Stimulated activated CD4-positive, alpha-beta T cell treated with anti-CD3 and anti-CD28 coated beads, TNF-alpha, amount 100 ng/mL, for 1 hour (primary cell): ENCODE results near the gene ACP2.

Source experiments
- DNase-seq, 3 donors: peaks; one replicate each; pipeline ENCODE4 v3.0.0-alpha.2; 2020; ENCODE audit warnings: low read depth in 3 of 3, low spot score in 1 of 3

The ACP2 gene

GRCh38 chr11:47244448-47245350, 3.9 kb downstream of the ACP2 start:
- DNase-seq = no peak

- no peak for DNase-seq
These were observed 5.2 kb downstream of the ACP2 start for GRCh38 chr11:47243454-47243853.

GRCh38 chr11:47242596-47243192, 5.9 kb downstream of the ACP2 start:
- no peak for DNase-seq

GRCh38 chr11:47241841-47242301, 6.7 kb downstream of the ACP2 start:
- no peak for DNase-seq

- no peak for DNase-seq
These were observed 8.8 kb downstream of the ACP2 start for GRCh38 chr11:47239852-47240251.

GRCh38 chr11:47236482-47236881, 12.1 kb downstream of the ACP2 start:
- no peak for DNase-seq

- DNase-seq = no peak
These were observed 13.5 kb downstream of the ACP2 start for GRCh38 chr11:47235163-47235562.

GRCh38 chr11:47234669-47235100, 13.9 kb downstream of the ACP2 start:
- DNase-seq = peak in 2 of 3 donors; percentile 22 to 60

- no peak for DNase-seq
These were observed 14.5 kb downstream of the ACP2 start for GRCh38 chr11:47233989-47234668.

GRCh38 chr11:47233051-47233450, 15.6 kb downstream of the ACP2 start:
- no peak for DNase-seq

GRCh38 chr11:47229161-47229560, 19.5 kb downstream of the ACP2 start:
- DNase-seq = no peak

GRCh38 chr11:47225552-47226400, 22.8 kb downstream of the ACP2 start:
- no peak for DNase-seq

GRCh38 chr11:47222696-47223095, 25.9 kb downstream of the ACP2 start:
- no peak for DNase-seq

GRCh38 chr11:47220401-47220821, 28.2 kb downstream of the ACP2 start:
- no peak for DNase-seq

- peak; percentile 39 to 54 (median 41) for DNase-seq
These were observed 32.4 kb downstream of the ACP2 start for GRCh38 chr11:47216121-47216798.

- no peak for DNase-seq
These were observed 33.2 kb downstream of the ACP2 start for GRCh38 chr11:47215366-47215910.

- peak; percentile 56 to 59 (median 59) for DNase-seq
These were observed 34.6 kb downstream of the ACP2 start for GRCh38 chr11:47213950-47214565.

GRCh38 chr11:47212938-47213337, 35.7 kb downstream of the ACP2 start:
- DNase-seq = no peak

GRCh38 chr11:47208628-47209027, 40.0 kb downstream of the ACP2 start:
- no peak for DNase-seq
